Skin epidermis (tissue), 12 donors: ENCODE measurements around the gene MCM7.

ENCODE experiments used
- H3K27ac ChIP-seq, 21 experiments: fragments of 200-600 bp; sonication (generic) in 11 of 21; one replicate each; pipeline ENCODE4 v1.5.0; 2020; ENCODE audit warnings: mild to moderate bottlenecking in 3 of 21, inconsistent platforms in 2 of 21, moderate library complexity in 2 of 21
- H3K4me3 ChIP-seq, 7 experiments: fragments of 200-600 bp; sonication (generic) in 2 of 7; one replicate each; pipeline ENCODE4 v1.5.0; 2020; ENCODE audit warnings: inconsistent platforms in 2 of 7, mild to moderate bottlenecking in 2 of 7, moderate library complexity in 1 of 7

Gene MCM7

DNA sequence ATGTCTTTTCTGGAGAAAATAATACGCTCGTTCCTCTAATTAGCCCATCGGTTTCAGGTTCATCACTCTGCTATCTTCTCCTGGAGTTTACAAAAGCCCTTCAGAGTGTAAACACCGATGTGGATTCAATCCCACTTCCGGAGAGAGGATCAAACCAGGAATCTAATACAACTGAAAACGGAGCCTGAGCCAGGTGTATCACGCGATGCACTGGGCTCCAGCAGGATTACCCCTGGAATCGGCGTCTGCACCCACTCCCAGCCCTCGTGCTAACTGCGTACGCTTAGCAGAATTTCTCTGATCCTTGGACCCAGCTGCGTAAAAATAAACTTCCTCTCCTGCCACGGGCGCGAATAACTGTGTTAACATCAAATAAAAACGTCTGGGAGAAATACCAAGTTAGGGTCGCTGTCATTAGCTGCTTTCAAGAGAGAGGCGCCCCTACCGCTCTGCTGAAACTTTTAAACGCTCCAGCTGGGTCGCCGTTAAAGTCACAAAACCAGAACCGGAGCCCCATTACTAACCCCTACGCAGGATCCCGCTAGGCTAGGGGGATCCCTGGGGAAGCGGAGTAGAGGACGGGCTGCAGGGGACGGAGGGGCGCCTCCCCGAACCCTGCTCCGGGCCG lies 20.2 kb downstream of the MCM7 start:
- Histone ChIP-seq H3K4me3 (peak overlapping the region; percentile 68 to 97 (median 87)), H3K27ac (peak overlapping the region; percentile 73 to 94 (median 90))

DNA sequence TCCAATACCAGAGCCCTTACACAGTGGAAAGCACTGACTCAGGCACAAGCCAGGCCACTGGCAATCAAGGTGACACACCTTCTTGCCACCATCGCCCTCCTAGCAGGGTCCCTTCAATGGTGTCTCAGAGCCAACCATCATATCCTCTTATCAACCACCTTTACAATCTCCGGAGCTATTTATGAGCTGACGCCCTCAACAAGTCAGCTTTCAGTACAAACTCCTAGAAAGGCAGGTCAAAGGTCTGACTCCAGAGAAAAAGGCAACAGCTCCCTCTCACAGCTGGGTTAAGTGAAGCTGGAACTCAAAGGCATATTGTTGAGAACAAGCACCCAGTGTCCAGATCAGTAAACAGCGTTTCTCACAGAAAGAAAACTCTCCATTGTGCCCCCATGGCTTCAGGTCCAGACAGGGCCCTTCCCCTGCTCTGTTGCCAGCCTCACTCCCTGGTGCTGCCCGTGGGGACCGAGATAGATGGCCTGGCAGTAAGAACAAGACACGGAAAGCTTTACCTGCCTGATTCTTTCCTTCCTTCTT lies 22.1 kb downstream of the MCM7 start:
- Histone ChIP-seq H3K4me3 (no peak overlapping the region), H3K27ac (peak overlapping the region in 1 of 21 experiments; percentile 7)

DNA sequence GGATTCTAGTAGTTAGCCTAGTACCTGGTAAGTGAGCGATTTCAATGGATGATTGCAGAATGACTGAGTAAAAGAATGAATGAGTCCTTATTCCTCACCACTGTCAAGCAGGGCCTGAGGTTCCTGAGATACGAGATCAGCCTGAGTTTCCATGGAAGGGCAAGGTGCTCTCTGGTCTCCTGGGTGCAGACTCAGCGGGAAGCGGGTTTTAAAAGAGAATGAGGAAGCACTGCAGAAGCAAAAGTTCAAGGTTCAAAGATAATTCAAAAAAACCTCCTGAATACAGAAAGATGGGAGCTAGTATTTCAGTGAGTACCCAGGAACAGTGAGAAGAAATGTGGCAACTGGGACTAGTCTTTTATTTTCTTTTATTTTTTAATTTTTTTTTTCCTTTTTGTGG lies 24.0 kb downstream of the MCM7 start:
- no peak overlapping the region for H3K27ac ChIP-seq

DNA sequence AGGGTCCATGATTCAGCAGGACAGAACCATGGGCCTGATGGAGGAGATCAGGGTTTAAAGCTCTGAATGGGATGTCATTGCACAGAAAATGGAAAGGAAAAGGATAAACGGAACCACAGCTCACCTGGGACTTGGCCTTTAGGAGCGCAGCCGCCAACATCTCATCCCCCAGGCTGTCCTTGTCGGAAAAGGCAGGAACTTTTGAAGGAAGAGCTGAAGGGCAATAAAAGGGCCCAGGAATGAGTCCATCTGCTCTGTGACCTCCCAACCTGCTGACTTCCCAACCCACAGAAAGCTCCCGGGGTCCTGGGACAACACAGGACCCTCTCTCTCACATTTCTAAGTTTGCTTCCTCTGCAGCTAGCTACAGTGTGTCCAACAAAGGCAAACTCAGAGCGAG lies 25.8 kb downstream of the MCM7 start:
- no peak overlapping the region for H3K27ac ChIP-seq
- H3K4me3 ChIP-seq, result no peak overlapping the region

More for the DNA sequence above, 24.0 kb downstream of the MCM7 start:
- no peak overlapping the region for H3K4me3 ChIP-seq

DNA sequence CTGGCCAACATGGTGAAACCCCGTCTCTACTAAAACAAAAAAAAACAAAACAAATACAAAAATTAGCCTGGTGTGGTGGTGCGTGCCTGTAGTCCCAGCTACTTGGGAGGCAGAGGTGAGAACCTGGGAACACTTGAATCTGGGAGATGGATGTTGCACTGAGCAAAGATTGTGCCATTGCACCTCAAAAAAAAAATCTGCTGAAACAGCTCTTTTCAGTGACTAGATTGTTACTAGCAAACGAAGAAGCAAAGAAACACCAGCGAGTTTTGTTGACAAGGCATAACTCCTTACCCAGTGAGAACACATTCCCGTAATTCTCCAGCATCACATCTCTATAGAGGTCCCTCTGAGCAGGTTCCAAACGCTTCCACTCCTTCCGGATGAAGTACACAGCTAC lies 26.4 kb downstream of the MCM7 start:
- no peak overlapping the region for H3K4me3 ChIP-seq
- no peak overlapping the region for H3K27ac ChIP-seq

DNA sequence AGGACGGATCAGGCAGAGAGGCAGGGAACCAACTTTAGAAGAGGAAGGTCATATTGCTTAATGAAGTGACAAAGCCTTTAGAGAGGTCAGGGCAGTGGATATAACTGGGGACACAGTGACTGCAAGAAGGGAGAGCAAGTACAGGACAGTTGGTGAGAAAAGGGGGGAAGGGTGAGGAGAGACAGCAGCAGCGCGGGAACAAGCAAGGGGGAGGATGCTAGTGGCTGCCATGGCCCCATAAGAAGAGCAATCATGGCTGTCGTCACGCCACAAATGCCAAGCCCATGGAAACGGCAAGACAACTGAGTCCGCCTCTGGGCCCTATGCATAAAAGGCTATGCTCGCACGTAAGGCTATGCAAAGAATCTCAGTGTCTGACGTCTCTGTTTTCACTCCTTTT lies 28.7 kb downstream of the MCM7 start:
- Histone ChIP-seq H3K27ac (no peak overlapping the region), H3K4me3 (no peak overlapping the region)

DNA sequence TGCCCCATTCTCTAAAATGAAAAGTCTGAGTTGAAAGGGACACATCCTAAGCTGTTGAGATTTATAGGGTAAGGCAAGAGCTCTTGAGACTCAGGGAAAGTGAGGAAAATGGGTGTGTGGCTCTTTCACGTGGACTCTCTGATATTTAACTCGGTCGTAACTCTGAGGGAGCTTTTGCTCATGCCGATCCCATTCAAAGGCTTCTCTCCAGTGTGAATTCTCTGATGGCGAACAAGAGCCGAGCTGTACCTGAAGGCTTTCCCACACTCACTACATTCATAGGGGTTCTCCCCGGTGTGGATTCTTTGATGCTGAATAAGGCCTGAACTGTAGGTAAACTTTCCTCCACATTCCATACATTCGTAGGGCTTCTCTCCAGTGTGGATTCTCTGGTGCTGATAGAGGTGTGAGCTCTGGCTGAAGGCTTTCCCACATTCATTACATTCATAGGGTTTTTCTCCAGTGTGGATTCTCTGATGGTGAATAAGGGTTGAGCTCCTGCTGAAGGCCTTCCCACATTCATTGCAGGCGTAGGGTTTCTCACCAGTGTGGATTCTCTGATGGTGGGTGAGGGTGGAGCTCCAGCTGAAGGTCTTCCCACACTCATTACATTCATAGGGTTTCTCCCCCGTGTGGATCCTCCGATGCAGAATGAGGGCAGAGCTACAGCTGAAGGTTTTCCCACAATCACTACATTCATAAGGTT lies 30.0 kb downstream of the MCM7 start:
- Histone ChIP-seq H3K4me3 (no peak overlapping the region), H3K27ac (no peak overlapping the region)

DNA sequence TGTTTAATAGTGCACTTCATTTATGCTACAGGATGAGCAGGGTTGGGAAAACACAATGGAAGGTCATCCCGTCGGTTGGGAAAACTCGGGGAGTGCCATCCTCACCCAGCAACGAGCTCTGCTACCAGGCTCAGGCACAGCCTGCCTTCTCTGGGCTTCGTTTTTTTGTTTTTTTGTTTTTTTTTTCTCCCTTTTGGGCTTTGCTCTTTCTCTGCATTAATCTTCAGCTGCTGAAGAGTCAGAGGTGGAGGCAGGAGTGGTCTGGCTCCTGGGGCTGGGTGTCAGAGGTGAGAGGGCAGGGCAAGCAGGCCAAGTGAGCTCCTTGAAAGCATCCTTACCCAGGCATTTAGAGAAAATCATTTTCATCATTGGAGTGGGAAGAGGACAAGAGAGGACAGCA lies 31.2 kb downstream of the MCM7 start:
- Histone ChIP-seq H3K27ac (no peak overlapping the region), H3K4me3 (no peak overlapping the region)

DNA sequence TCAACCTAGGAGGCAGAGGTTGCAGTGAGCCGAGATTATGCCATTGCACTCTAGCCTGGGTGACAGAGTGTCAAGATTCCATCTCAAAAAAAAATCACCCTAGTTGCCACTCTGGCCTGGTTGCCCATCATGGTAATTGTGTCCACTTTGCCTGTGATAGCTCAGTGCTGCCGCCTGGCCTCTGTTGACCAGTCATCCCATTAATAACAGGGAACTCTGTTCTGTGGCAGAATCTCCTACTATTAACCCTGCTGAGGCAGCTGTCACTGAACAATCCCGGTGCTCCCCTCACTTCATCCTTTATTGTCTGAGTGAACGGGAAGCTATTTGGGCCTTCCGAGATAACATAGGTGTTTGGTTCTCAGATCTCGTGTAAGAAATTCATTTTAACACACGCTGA lies 34.2 kb downstream of the MCM7 start:
- Histone ChIP-seq H3K27ac (no peak overlapping the region), H3K4me3 (no peak overlapping the region)

DNA sequence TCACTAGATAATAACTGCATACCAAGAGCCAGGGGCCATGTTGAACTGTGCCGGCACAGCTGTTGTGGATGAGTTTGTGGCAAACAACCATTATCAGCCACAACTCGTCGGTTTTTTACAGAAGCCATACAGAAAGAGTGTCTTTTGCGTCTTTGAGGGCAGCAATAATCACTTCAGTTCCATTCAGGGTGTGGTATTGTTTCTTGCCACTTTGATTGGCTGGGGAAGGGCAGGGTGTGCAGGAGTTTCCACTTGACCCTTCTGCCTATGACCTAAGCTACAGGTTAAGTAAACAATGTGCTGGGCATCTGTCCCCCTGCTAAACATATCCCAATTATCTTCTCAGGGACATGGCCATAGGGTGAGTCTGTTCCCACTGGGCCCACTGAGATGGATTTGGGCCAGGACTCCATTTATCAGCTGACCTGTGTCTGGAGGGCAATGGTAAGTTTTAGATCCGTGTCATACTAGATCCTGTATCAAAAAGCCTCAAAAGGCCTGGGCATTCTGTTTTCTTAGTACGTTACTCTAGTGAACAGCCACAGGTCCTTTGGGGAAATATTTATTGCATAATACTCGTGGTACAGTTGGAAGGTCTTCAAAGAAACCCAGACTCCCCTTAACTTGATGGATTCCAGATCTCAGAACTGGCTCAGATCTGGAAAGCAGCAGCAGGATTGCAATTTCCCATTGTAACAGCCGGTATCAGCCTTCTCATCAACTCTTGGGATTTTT lies 35.6 kb downstream of the MCM7 start:
- no peak overlapping the region for H3K4me3 ChIP-seq
- no peak overlapping the region for H3K27ac ChIP-seq

DNA sequence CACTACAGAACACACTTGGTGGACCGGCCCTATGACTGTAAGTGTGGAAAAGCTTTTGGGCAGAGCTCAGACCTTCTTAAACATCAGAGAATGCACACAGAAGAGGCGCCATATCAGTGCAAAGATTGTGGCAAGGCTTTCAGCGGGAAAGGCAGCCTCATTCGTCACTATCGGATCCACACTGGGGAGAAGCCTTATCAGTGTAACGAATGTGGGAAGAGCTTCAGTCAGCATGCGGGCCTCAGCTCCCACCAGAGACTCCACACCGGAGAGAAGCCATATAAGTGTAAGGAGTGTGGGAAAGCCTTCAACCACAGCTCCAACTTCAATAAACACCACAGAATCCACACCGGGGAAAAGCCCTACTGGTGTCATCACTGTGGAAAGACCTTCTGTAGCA lies 37.0 kb downstream of the MCM7 start:
- no peak overlapping the region for H3K4me3 ChIP-seq
- H3K27ac ChIP-seq, result no peak overlapping the region

DNA sequence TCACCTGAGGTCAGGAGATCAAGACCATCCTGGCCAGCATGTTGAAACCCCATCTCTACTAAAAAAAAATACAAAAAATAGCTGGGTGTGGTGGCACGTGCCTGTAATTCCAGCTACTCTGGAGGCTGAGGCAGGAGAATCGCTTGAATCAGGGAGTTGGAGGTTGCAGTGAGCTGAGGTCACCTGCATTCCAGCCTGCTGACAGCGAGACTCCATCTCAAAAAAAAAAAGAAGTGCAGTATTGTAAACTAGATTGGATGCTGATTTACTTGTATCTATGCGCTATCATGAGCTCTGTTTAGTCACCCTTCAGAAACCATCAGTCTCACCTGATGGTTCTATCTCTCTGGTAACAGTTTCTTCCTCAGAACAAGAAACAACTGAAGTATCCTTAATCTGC lies 37.8 kb downstream of the MCM7 start:
- H3K27ac ChIP-seq, result no peak overlapping the region
- H3K4me3 ChIP-seq, result no peak overlapping the region

DNA sequence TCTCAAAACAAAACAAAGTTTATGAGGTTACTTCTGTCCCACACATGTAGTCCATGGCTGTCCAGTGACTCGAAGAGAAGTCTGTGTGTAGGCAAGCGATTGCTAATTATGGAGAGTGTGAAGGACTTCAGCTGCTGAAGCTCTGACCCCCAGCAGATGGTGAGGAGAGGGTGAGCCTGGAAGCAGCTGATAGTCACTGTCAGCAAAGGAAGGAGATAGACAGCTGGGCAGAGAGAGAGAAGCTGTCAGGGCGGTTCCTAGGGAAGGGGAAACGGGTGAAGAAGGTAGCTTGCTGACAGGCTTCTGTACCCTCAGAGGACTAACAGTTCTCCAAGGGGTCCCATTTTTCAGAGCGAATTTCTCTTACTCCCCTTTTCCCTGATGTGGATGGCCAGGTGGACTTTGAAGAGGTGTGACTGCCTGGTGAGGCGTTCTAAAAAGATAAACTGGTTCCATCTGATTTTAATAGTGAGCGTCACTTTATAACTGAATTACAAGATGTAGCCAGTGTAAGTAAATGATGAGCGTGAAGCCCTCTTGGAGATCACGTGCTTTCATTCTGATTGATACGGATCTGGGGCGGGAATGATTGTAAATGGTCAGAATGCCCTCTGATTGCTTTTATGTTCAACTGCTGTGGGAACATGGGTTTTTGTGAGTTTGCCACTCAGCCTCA lies 39.5 kb downstream of the MCM7 start:
- no peak overlapping the region for H3K27ac ChIP-seq

DNA sequence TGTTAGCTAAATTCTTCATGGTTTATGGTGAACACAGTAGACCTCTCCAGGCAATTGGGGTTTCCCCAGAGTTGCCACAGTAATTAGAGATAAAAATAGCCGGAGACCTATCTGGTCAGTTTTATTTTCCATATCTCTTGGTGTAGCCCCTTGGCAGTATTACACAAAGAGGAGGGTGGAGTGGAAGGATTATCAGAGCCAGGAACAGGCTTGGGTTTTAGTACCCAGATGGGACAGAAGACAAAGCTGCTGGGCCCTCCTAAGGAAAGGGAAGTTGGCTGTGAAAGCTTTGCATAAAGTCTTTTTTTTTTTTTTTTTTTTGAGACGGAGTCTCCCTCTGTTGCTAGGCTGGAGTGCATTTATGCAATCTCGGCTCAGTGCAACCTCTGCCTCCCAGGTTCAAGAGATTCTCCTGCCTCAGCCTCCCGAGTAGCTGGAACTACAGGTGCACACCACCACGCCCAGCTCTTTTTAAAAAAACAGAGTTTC lies 41.9 kb downstream of the MCM7 start:
- Histone ChIP-seq H3K27ac (no peak overlapping the region), H3K4me3 (no peak overlapping the region)

More for the DNA sequence above, 39.5 kb downstream of the MCM7 start:
- H3K4me3 ChIP-seq, result no peak overlapping the region

DNA sequence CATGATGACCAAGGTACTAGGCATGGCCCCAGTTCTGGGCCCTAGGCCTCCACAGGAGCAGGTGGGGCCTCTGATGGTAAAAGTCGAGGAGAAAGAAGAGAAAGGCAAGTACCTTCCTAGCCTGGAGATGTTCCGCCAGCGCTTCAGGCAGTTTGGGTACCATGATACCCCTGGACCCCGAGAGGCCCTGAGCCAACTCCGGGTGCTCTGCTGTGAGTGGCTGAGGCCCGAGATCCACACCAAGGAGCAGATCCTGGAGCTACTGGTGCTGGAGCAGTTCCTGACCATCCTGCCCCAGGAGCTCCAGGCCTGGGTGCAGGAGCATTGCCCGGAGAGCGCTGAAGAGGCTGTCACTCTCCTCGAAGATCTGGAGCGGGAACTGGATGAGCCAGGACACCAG lies 44.2 kb downstream of the MCM7 start:
- Histone ChIP-seq H3K4me3 (no peak overlapping the region), H3K27ac (no peak overlapping the region)

DNA sequence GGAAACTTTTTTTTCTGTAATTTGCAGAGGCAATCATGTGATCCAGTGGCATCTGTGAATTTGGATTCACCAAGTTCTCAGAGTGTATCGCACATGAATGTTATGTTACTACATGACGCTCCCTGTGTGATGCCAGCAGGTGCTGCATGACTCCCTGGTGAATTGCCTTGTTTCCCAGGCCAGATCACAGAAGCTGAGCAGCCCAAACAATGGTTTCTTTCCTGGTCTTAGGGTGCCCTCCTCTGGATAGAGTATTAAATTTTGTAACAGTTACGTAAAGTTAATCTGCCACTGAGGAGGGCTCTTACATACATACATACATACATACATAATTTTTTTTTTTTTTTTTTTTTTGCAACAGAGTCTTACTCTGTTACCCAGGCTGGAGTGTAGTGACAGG lies 48.0 kb downstream of the MCM7 start:
- Histone ChIP-seq H3K4me3 (no peak overlapping the region), H3K27ac (no peak overlapping the region)

DNA sequence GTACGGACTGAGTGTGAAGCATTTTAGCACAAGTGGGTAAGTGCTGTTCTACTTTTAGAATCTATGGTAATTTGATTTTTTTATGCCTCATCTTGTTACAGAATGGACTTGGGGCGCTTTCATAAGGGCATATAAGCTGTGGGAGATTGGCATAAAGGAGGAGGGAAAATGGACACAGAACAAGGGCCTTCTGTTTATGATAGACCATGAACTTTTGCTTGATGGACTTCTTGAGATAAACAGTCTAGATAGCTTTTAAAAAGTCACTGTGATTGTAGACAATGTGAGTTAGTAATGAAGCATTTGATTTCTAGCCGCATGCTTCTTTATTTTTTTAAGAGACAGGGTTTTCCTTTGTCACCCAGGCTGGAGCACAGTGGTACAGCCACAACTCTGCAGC lies 49.6 kb downstream of the MCM7 start:
- H3K4me3 ChIP-seq, result no peak overlapping the region
- no peak overlapping the region for H3K27ac ChIP-seq

DNA sequence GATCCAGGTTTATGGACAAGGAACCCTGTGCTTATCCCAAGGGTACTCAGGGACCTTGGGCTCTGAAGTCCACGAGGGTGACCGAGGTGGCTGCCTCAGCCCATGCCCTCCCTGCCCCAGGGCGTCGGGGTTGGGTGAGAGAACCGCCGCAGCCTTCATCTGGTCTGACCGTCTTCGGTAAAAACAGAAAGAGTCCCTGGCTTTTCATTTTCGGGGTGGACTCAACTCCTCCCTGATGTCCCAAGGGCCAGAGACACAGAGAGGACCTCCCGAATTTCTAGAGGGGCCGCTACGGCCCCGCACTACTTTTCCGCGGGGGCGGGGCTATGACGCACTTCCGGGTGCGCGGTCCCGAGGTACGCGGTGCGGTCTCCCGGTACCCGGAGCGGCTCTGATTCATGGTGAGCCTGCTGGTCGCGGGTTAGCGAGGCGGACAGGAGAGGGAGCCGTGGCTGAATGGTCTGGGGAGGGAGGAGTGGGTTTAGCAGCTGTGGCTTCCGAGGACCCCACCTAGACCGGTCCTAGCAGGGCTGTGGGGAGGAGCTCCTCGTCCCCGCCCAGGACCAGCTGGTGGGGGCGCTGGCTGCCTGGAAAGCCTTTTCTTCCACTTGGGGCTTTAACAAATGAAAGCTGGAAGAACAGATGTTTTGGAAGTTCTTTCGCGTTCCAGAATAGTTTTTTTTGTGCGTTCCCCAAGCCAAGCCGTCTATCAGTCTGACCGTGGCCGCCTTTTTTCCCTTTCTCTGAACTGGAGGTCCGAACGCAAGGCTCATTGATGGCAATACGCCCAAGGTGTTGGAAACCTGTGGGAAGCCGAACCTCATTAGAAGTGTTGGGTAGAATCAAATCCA lies 51.5 kb downstream of the MCM7 start, which contains the start of gene ZSCAN21:
Gene ZSCAN21, plus strand, starts transcription at position 334 of the 851 bp plus-strand sequence. CDS start 7,233 bp downstream, outside the sequence.
- Histone ChIP-seq H3K4me3 (peak within 1 kb of the TSS; percentile 61 to 90 (median 76)), H3K27ac (peak within 1 kb of the TSS; percentile 76 to 98 (median 91))

DNA sequence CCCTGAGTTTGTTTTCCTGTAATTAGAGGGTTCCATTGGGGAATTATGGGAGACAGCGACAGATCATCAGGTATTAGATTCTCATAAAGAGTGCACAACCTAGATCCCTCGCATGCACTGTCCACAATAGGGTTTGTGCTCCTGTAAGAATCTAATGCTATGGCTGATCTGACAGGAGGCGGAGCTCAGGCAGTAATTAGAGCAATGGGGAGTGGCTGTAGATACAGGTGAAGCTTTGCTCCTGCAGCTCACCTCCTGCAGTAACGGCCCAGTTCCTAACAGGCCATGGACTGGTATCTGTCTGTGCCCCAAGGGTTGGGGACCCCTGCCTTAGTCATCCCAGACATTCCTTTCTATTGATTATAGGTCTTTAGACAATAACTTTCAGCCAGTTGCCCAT lies 52.5 kb downstream of the MCM7 start:
- no peak overlapping the region for H3K4me3 ChIP-seq
- peak overlapping the region in 2 of 21 experiments; percentile 88 to 98 for H3K27ac ChIP-seq
